Suppressor macrophage treated with lipopolysaccharide for 1 hour (primary cell): ENCODE data around the gene SAMD9L.
A peak's percentile ranks its signal among the peaks of the same experiment; 100 is the strongest.

Experiments used
- DNase-seq, 3 donors: peaks; one replicate each; pipeline ENCODE4 v3.0.0-alpha.2; 2020 to 2022

The SAMD9L gene

GRCh38 chr7:93148144-93148543, at the start of gene SAMD9L:
TSS of gene SAMD9L (minus strand) at chr7:93148385. CDS start at chr7:93135971, 12,414 bp downstream.
- DNase-seq: peak; percentile 67 to 82 (median 74)

GRCh38 chr7:93196336-93196735, 48.2 kb upstream of the SAMD9L start:
- peak; percentile 43 to 66 (median 46) for DNase-seq

GRCh38 chr7:93194386-93194785, 46.2 kb upstream of the SAMD9L start:
- peak; percentile 24 to 64 (median 61) for DNase-seq

- peak in 2 of 3 donors; percentile 30 to 31 for DNase-seq
Observed at GRCh38 chr7:93188870-93189634, 40.9 kb upstream of the SAMD9L start.

GRCh38 chr7:93185303-93186027, 37.3 kb upstream of the SAMD9L start:
- peak; percentile 29 to 51 (median 41) for DNase-seq

- no peak for DNase-seq
Observed at GRCh38 chr7:93179173-93179572, 31.0 kb upstream of the SAMD9L start.

GRCh38 chr7:93178213-93178612, 30.0 kb upstream of the SAMD9L start:
- peak; percentile 29 to 66 (median 63) for DNase-seq

GRCh38 chr7:93176992-93177580, 28.9 kb upstream of the SAMD9L start:
- peak; percentile 27 to 56 (median 44) for DNase-seq

- DNase-seq: no peak
Observed at GRCh38 chr7:93175219-93175618, 27.0 kb upstream of the SAMD9L start.

- DNase-seq: no peak
Observed at GRCh38 chr7:93172683-93173082, 24.5 kb upstream of the SAMD9L start.

- peak in 1 of 3 donors; percentile 10 for DNase-seq
Observed at GRCh38 chr7:93171606-93172226, 23.5 kb upstream of the SAMD9L start.

- peak; percentile 43 to 86 (median 65) for DNase-seq
Observed at GRCh38 chr7:93165447-93165846, 17.3 kb upstream of the SAMD9L start.

GRCh38 chr7:93164766-93165165, 16.6 kb upstream of the SAMD9L start:
- DNase-seq: no peak

GRCh38 chr7:93161181-93161762, 13.1 kb upstream of the SAMD9L start:
- DNase-seq: no peak

GRCh38 chr7:93160410-93160809, 12.2 kb upstream of the SAMD9L start:
- no peak for DNase-seq

- no peak for DNase-seq
Observed at GRCh38 chr7:93159490-93159889, 11.3 kb upstream of the SAMD9L start.

- DNase-seq: no peak
Observed at GRCh38 chr7:93156884-93157283, 8.7 kb upstream of the SAMD9L start.

- DNase-seq: peak; percentile 41 to 60 (median 42)
Observed at GRCh38 chr7:93150200-93150835, 2.1 kb upstream of the SAMD9L start.

- DNase-seq: no peak
Observed at GRCh38 chr7:93148727-93149126, 542 bp upstream of the SAMD9L start.

- peak; percentile 61 to 83 (median 73) for DNase-seq
Observed at GRCh38 chr7:93147363-93147762, 822 bp downstream of the SAMD9L start.

- peak; percentile 47 to 70 (median 53) for DNase-seq
Observed at GRCh38 chr7:93146472-93147141, 1.6 kb downstream of the SAMD9L start.

- no peak for DNase-seq
Observed at GRCh38 chr7:93146036-93146435, 2.1 kb downstream of the SAMD9L start.
